ENCODE measurements around the gene ITGA4.

The ITGA4 gene

DNA sequence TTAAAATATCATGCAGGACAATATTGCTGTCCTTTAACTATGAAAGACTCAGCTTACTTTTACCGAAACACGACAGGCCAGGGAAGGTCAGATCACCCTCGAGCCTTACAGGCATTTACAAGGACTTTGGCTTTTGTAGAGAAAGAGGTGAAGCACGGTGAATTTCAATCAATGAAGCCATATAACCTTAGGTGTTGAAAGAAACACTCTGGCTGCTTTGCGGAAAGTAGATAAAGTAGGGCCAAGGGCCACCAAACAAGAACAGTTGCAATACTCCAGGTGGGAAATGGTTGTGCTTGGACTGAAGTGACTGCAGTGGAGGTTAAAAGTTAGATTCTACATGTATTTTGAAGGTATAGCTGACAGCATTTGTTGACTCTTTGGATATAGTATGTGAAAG, 119.2 kb downstream of the ITGA4 start:
- no peak for DNase-seq

DNA sequence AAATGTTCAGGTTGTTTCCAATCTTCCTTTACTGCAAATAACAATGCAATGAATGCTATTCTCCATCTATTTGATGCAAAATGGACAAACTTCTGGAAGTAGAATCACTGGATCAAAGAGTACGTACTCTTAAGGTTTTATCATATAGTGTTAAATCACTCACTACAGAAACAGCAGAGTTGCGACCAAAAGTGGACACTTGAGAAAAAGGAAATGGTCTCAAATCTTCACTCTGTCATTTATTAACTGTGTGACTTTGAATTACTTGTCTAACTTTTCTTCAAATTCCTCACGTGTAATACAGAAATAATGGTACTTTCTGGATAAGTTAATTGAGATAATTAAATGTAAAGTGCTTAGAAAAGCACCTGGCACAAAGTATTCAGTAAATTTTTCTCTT, 121.6 kb downstream of the ITGA4 start:
- DNase-seq: no peak

DNA sequence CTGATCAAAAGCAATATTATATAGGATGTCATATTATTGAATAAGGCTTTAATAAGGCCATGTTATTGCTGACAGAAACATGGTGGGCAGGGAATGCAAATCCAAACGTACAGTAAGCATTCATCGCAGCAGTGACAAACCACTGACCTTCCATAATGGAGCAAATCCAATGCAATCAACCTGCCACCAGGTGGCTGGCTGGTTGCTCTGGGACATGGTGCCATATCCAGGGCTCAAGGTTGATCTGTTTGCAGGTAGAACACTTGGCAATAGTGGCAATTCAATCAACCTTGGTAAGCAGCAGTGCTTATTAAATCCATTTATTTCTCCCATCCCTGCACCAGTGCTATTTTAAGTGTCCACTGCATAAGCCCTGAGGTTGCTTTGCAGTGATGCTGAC, 124.3 kb downstream of the ITGA4 start:
- no peak for DNase-seq

DNA sequence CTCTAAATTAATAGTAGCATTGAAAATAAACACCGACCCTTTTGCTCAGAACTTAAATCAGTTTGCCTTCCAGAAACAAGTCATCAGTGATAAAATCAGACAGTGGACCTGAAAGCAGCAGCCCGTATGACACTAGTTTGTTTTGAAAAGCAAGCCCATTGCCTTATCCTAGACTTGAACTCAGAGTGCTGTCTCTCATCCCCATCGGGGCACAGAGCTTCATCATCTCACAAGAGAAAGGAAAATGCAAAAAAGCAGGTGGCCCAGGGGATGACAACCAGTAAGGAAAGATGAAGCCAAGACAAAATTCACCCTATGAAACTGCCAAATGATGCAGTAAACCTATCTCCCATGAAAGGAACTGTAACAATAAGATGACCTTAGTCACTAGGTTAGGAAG, 128.5 kb downstream of the ITGA4 start:
- DNase-seq: no peak

Measured in CD4-positive, alpha-beta T cell treated with Interleukin-17A for 4 hours (primary cell).